Stimulated activated CD4-positive, alpha-beta T cell treated with anti-CD3 and anti-CD28 coated beads, Interleukin-1b, Interleukin-23, amount 100 ng/mL, for 24 hours (primary cell): ENCODE measurements around the gene CD40.

ENCODE experiments used
- DNase-seq, 4 experiments: peaks; one replicate each; pipeline ENCODE4 v3.0.0-alpha.2; 2020; ENCODE audit warnings: low read depth in 4 of 4, low spot score in 1 of 4

CD40 gene

DNA sequence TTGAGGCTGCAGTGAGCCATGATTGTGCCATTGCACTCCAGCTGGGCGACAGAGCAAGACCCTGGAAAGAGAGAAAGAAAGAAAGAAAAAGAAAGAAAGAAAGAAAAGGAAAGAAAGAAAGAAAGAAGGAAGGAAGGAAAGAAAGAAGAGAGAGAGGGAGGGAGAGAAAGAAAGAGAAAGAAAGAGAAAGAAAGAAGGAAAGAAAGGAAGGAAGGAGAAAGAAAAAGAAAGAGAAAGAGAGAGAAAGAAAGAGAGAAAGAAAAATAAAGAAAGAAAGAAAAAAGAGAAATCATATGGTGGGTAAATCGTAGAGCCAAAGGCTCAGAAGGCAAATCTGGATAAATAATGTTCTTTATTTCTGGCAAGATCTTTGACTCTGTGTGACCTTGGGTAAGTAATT is 53.4 kb downstream of the CD40 start:
- no peak for DNase-seq

DNA sequence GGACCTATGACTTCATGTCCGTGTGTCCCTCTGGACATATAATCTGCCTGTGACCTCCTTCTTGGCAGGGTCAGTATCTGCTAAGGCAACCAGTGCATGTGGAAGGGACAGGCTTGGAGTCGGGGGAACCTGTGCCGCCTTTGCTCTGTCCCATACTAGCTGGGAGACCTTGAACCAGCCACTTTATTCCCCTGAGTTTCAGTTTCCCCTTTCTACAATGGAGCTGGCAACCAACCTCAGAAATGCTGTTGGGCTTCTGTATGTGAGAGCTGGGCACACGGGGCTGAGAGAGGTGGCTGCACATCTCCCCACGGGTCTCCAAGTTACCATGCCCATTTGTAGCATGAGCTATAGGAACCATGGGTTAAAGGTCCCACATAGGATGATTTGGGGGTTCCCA is 53.8 kb downstream of the CD40 start:
- DNase-seq: no peak

DNA sequence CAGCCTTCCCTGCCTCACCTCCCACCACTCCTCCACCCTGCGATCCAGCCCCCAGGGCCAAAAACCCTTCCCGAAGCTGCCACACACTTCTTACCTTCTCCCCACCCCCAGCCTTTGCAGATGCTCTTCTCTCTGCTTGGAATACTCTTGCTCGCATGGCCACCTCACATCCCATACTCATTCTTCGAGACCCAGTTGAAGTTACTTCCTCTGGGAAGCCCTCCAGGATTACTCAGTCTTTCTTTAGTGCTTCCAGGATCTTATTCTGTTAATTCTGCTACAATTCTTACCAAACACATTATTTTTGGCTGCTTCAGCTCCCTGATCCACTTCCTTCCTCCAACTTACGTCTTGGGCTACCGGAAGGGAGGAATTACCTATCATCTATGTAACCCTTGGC is 54.3 kb downstream of the CD40 start:
- no peak for DNase-seq

DNA sequence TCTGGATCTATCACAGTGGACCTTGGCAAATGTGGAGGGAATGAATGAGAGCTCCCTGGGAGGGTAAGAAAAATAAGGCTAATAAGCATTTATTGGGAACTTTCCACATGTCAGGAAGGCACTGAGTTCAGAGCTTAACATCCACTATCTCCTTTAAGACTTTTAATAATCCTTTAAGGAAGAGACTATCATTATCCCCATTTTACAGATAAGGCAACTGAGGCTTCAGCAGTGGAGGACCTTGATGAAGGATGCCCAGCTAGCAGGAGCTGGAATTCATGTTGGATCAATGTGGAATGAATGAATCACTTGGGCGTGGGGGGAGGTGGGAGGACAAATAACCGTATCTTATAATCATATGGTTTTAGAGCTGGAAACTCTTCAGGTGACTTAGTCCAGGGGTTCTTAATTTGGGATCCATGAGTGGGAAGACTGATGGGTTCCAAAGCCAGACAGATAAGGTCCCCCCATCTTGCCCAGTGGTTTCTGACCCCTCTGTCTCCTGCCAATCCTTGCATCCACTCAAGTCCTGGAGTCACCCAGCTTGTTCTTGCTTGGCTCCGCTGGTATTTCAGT is 54.9 kb downstream of the CD40 start:
- no peak for DNase-seq

DNA sequence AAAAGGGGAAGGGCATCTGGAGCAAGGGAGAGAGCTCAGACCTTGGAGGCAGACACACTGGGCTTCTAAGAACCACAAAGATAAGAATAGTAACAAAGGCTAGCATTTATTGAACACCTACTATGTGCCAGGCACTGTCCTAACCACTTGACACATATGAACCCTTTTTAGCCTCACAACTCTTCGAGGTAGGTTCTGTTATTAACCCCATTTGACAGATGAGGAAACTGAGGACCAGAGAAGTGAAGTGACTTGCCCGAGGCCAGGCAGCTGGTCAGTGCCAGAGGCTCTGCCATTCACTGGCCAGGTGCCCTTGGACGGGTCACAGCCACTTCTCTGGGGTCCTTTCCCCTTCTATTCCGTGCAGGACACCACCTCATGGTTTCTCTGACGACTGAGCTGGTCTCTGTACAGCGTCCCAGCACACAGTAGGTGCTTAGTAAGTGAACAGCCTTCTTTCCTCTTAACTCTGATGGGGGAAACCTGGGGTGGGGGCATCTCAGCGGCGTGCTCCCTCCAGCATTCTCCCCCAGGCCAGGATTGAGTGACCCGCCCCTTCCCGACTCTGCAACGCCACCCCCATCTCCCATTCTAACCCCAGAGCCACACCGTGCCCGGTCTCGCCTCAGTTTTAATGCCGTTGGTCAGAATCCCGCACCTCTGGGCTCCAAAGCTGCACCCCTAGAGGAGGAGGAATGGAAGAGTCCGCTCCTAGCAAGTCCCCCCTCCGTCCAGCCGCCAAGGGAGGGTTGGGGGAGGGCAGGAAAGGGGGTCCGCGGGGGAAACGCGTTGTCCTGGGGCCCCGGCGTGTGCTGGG is 55.7 kb downstream of the CD40 start:
- DNase-seq: no peak

DNA sequence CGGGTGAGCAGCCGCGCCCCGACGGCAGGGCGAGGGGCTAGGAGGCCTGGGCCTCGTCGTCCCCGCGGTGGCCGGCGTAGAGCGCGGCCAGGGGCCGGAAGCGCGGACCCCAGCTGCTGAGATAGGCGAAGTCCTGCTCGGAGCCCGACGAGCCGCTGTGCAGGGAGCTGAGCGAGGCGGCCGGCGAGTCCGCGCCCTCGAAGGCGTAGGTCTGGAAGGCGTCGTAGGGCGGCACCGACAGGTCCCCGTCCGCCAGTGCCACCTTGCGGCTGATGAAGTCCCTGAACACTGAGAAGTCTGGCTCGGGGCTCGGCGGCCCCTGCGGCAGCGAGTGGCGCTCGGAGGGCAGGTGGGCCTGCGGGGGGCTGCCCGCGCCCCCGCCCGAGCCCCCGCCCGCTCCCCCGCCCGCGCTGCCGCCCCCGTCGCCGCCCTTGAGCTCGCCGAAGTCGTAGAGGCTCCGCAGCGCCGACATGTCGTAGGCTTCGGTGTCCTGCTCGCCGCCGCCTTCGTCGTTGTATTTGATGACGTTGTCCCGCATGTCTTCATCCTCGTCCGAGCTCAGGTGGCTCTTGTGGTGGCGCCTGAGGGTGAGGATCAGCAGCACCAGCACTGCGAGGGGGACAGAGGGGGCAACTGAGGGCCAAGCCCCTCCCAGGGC is 56.5 kb downstream of the CD40 start:
- DNase-seq: peak; percentile 56 to 63 (median 60)

DNA sequence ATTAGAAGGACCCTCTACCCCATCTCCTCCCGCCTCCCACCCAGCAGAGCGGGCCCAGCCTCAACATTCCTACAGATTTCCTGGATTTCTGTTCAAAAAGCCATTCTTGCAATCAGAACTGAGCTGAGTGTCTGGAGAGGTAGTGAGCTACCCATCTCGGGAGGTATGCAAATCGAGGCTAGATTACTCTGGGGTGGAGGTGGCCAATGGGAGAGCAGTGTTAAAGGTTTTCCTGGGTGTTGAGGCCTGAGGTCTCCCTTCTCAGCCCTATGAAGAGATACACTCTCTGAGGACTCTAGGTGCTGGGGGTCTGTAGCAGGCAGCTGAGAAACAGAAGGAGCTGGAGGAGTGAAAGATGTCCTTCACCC is 57.0 kb downstream of the CD40 start:
- DNase-seq: no peak

DNA sequence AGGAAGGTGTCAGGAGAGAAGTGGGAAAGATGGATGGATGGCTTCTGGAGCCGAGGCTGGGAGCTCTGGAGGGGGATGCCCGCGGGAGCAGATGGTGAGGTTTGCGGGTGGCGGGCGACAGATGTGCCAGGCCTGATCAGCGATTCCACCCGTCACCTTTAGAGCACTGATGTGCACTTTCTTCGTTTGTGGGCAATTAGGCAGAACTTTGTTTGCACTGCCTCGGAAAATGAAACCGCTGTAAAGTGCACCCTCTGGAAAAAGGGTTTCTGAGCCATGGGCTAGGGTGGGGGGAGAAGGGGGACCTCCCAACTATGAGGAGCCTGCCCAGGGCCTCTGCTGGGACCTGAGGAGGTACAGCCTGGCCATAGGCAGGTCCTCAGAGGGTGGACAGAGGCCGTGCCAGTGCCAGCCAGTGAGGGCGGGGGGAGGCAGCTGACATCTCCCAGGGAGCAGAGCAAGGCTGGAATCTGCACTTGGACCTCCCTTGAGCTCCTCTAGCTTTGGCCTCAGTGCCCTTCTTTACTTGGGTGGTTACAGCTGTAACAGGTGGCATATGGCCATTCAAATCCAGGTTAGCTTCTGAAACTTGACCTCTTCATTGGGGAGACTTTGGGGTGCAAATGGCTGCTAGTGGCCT is 58.7 kb downstream of the CD40 start:
- no peak for DNase-seq

DNA sequence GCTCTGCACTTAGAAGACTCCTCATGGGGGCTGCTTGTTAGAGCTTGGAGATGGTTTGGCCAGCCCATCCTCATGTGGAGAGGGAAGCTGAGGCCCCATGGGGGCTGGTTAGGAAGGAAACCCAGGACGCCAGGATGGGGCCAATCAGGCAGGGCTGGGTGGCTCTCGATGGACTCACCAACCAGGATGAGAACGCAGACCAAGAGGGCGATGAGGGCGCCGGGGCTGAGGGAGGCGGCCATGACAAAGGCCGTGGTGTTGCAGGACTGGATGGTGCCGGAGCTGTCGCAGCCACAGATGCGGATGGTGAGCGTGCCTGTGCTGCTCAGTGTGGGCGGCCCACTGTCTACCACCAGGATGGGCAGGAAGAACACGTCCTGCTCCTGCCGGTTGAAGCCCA is 59.7 kb downstream of the CD40 start:
- DNase-seq: no peak

DNA sequence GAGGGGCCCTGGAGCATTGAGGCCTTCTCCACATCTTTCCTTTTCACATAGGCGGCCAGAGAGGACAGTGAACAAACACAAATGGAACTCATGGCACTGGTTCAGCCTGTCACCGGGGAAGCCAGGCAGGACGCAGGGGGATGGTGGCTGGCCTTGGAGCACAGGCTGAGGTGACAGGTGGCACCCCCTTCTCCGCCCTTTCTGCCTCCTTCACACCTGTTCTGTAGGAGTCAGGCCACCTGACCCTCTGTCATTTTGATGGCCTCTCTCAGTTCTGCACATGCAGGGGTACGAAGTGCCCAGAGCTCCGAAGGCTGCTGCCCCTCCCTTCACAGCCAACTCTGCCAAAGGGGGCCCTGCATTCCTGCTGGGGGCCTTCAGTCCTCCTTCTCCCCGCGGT is 60.8 kb downstream of the CD40 start:
- DNase-seq: no peak
